ENCODE data around the gene MAGI2. TPM values are rescaled to one million over a fixed set of nuclear protein-coding genes. Genes with fewer than 3 reads are reported as not detected.

MAGI2 gene
- total RNA-seq, 4 donors from 2014 or later = 7.8 to 44.7 (median 21.1) TPM

DNA sequence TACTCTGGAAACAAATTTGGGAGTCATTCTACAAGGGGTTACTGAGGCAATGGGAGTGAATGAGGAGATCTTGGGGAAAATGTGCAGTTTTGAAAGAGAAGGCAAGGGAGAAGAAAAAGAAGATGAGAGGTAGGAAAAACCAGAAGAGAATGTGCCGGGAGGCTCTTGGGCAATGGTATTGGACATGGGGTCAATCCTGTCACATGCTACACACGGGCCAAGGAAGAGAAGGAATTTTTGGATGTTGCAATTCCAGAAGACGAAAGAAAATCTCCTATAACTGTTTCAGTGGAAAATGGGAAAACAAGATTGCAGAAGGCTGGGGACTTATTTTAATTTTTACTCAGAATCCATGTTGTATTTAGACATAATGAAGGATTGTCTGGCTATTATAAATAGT lies 1039.9 kb downstream of the MAGI2 start:
- Histone ChIP-seq H3K27ac (no peak overlapping the region), H3K27me3 (no peaks in the 10 kb centered on the region), H3K9me3 (no peaks in the 10 kb centered on the region), H3K36me3 (no peaks in the 10 kb centered on the region), H3K4me3 (no peak overlapping the region), H3K4me1 (no peaks in the 10 kb centered on the region)
- TF ChIP-seq EP300 (IDR thresholded peaks at IDR 0.05) (no peak), POLR2A (IDR thresholded peaks at IDR 0.05) (no peak), POLR2AphosphoS5 (IDR thresholded peaks at IDR 0.05) (no peak), CTCF (IDR thresholded peaks at IDR 0.05) (no peak)
- no peak for ATAC-seq
- 85 to 90% methylated on average over 3 of the region's 3 CpGs for WGBS, 2 donors (ENCODE audit: low coverage in 1 of 2)

DNA sequence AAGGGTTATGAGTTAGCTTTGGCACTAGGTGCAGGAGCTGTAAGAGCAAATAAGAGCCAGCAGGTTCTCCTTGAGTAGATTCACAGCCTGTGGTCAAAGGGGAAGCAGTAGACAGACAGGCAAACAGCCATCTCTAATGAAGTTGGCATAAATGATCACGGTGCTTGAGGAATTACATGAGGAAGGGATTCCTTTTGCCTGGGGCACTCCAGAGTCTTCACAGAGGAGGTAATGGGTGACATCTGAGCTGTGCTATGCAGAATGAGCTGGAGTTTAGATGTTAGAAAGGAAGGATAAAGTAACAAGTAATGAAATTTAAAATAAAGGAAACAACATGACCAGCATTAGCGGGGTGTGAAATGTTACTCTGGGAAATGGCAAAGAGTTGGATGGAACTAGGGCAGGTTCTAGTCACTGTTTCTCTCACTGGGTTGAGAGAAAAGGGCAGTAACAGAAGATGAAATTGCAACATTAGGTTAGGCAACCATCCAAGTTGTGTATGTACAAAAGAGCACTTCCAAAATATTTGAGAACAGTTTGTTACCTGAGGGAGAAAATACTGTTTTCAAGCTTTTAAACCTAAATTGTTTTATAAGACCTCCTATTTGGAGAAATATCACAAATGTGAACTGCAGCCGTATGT lies 1041.1 kb downstream of the MAGI2 start:
- Histone ChIP-seq H3K27ac (no peak overlapping the region), H3K4me1 (no peaks in the 10 kb centered on the region), H3K27me3 (no peaks in the 10 kb centered on the region), H3K4me3 (no peak overlapping the region), H3K36me3 (no peaks in the 10 kb centered on the region), H3K9me3 (no peaks in the 10 kb centered on the region)
- 77 to 94% methylated on average over 2 to 3 of the region's 3 CpGs for WGBS, 2 donors (ENCODE audit: low coverage in 1 of 2)
- TF ChIP-seq POLR2AphosphoS5 (IDR thresholded peaks at IDR 0.05) (no peak), EP300 (IDR thresholded peaks at IDR 0.05) (no peak)
- ATAC-seq = no peak

GRCh38 chr7:78407031-78407430 lies 1046.4 kb downstream of the MAGI2 start:
- no peak for TF ChIP-seq POLR2AphosphoS5 (IDR thresholded peaks at IDR 0.05)
- Histone ChIP-seq H3K36me3 (no peaks in the 10 kb centered on the region), H3K4me3 (no peak overlapping the region), H3K27ac (no peak overlapping the region), H3K4me1 (no peaks in the 10 kb centered on the region), H3K9me3 (no peaks in the 10 kb centered on the region), H3K27me3 (no peaks in the 10 kb centered on the region)
- 77 to 86% methylated on average over 3 of the region's 3 CpGs for WGBS, 2 donors (ENCODE audit: low coverage in 1 of 2)
- ATAC-seq = no peak

- Histone ChIP-seq H3K4me3 (no peak overlapping the region), H3K27me3 (no peaks in the 10 kb centered on the region), H3K9me3 (no peaks in the 10 kb centered on the region), H3K36me3 (no peaks in the 10 kb centered on the region), H3K27ac (no peak overlapping the region), H3K4me1 (no peaks in the 10 kb centered on the region)
- TF ChIP-seq CTCF (IDR thresholded peaks at IDR 0.05) = no peak
- TF ChIP-seq EP300 (IDR thresholded peaks at IDR 0.05) = no peak
- no peak for TF ChIP-seq POLR2A (IDR thresholded peaks at IDR 0.05)
- TF ChIP-seq POLR2AphosphoS5 (IDR thresholded peaks at IDR 0.05) = no peak
- no peak for ATAC-seq
Measured at GRCh38 chr7:78406531-78406930, 1046.9 kb downstream of the MAGI2 start.

- Histone ChIP-seq H3K4me1 (no peaks in the 10 kb centered on the region), H3K27ac (no peak overlapping the region), H3K36me3 (no peaks in the 10 kb centered on the region), H3K27me3 (no peaks in the 10 kb centered on the region), H3K9me3 (no peaks in the 10 kb centered on the region), H3K4me3 (no peak overlapping the region)
- WGBS, 2 donors (ENCODE audit: low coverage in 1 of 2) = 96 to 100% methylated on average over 3 of the region's 4 CpGs
- TF ChIP-seq EP300 (IDR thresholded peaks at IDR 0.05) = no peak
- ATAC-seq = no peak
Measured at GRCh38 chr7:78402096-78402495, 1051.4 kb downstream of the MAGI2 start.

DNA sequence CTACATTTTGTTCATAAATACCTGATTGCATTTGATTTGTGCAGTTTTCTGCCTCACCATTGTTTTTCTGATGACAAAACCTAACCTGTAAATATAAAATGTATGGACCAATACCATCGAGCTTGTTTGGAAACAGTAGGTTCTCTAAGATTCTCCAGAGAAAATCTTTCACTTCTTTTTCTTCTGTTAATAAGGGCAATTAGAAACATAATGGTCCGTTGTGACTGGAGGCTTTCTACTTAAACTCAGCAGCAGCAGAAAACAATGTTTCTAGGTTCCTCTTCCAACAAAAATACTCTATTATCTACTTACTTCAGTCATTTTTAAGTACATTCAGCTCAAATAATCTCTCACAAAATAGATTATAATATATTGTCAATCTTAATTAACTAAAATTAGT lies 1053.4 kb downstream of the MAGI2 start:
- WGBS, 2 donors (ENCODE audit: low coverage in 1 of 2) = 47 to 58% methylated on average over 2 of the region's 2 CpGs
- no peak for ATAC-seq
- Histone ChIP-seq H3K36me3 (no peaks in the 10 kb centered on the region), H3K9me3 (no peaks in the 10 kb centered on the region), H3K27me3 (no peaks in the 10 kb centered on the region), H3K4me1 (no peaks in the 10 kb centered on the region), H3K27ac (no peak overlapping the region), H3K4me3 (no peak overlapping the region)
- TF ChIP-seq POLR2A (IDR thresholded peaks at IDR 0.05) = no peak
- TF ChIP-seq EP300 (IDR thresholded peaks at IDR 0.05) = no peak
- no peak for TF ChIP-seq CTCF (IDR thresholded peaks at IDR 0.05)
- no peak for TF ChIP-seq POLR2AphosphoS5 (IDR thresholded peaks at IDR 0.05)
